ENCODE data around the gene MED1. TPM values are rescaled to one million over a fixed set of nuclear protein-coding genes. Genes with fewer than 3 reads are reported as not detected.

The MED1 gene
- total and polyA plus RNA-seq, 2 donors from 2014 or later = 7.1 to 34.6 TPM

GRCh38 chr17:39401412-39402243 is 49.4 kb downstream of the MED1 start, which contains the start of gene FBXL20:
Gene FBXL20 (minus strand): TSS chr17:39401626. CDS start chr17:39401402, 224 bp downstream.
- FAIRE-seq (no peak), DNase-seq (peak; percentile 95 to 98 (median 96))
- peak within 1 kb of the TSS; percentile 78 to 84 for H3K27ac ChIP-seq (ENCODE audit: low read depth in 2 of 2, low read length in 2 of 2)
- H3K4me1 ChIP-seq (ENCODE audit: control insufficient read depth in 2 of 3, insufficient read depth in 2 of 3, low read depth in 1 of 3, low read length in 3 of 3) = peaks cover 0 to 13% (median 6%) of the 10 kb centered on the region in 3 donors
- no peaks in the 10 kb centered on the region for H3K27me3 ChIP-seq (ENCODE audit: control insufficient read depth, insufficient read depth, low read length)
- H3K9ac ChIP-seq (ENCODE audit: low read length in 3 of 3) = peak within 1 kb of the TSS; percentile 69 to 86 (median 78)
- H3K9me3 ChIP-seq (ENCODE audit: control insufficient read depth in 2 of 3, insufficient read depth in 1 of 3, low read length in 3 of 3) = no peaks in the 10 kb centered on the region
- no peaks in the 10 kb centered on the region for H3K36me3 ChIP-seq (ENCODE audit: control insufficient read depth in 2 of 3, insufficient read depth in 3 of 3, low read length in 3 of 3)
- TF ChIP-seq CTCF (IDR thresholded peaks at IDR 0.05; ENCODE audit: borderline replicate concordance, extremely low read depth, insufficient read depth) = no peak
- H3K4me3 ChIP-seq (ENCODE audit: low read length in 3 of 3) = peak within 1 kb of the TSS; percentile 80 to 89 (median 87)
- intact Hi-C loops (cut with DNase I) = no loop called here

- no peaks in the 10 kb centered on the region for H3K36me3 ChIP-seq (ENCODE audit: control insufficient read depth in 2 of 3, insufficient read depth in 3 of 3, low read length in 3 of 3)
- H3K4me3 ChIP-seq (ENCODE audit: low read length in 3 of 3) = peak overlapping the region; percentile 75 to 89 (median 87)
- H3K4me1 ChIP-seq (ENCODE audit: control insufficient read depth in 2 of 3, insufficient read depth in 2 of 3, low read depth in 1 of 3, low read length in 3 of 3) = peaks cover 0 to 13% (median 6%) of the 10 kb centered on the region in 3 donors
- TF ChIP-seq CTCF (IDR thresholded peaks at IDR 0.05; ENCODE audit: borderline replicate concordance, extremely low read depth, insufficient read depth) = no peak
- no peaks in the 10 kb centered on the region for H3K27me3 ChIP-seq (ENCODE audit: control insufficient read depth, insufficient read depth, low read length)
- peak in 3 of 5 donors; percentile 43 to 81 (median 46) for DNase-seq
- H3K9ac ChIP-seq (ENCODE audit: low read length in 3 of 3) = peak overlapping the region; percentile 47 to 86 (median 78)
- FAIRE-seq = no peak
- H3K9me3 ChIP-seq (ENCODE audit: control insufficient read depth in 2 of 3, insufficient read depth in 1 of 3, low read length in 3 of 3) = no peaks in the 10 kb centered on the region
- intact Hi-C loops (cut with DNase I) = no loop called here
- H3K27ac ChIP-seq (ENCODE audit: low read depth in 2 of 2, low read length in 2 of 2) = peak overlapping the region; percentile 45 to 76
These were observed 50.3 kb downstream of the MED1 start for GRCh38 chr17:39400547-39401411.

- peak overlapping the region in 2 of 3 donors; percentile 75 to 89 for H3K4me3 ChIP-seq (ENCODE audit: low read length in 3 of 3)
These were observed 51.3 kb downstream of the MED1 start for GRCh38 chr17:39399791-39400190.

More at GRCh38 chr17:39399791-39400190, 51.3 kb downstream of the MED1 start:
- Histone ChIP-seq H3K4me1 (ENCODE audit: control insufficient read depth in 2 of 3, insufficient read depth in 2 of 3, low read depth in 1 of 3, low read length in 3 of 3) (peaks cover 0 to 13% (median 6%) of the 10 kb centered on the region in 3 donors), H3K27ac (ENCODE audit: low read depth in 2 of 2, low read length in 2 of 2) (no peak overlapping the region), H3K9me3 (ENCODE audit: control insufficient read depth in 2 of 3, insufficient read depth in 1 of 3, low read length in 3 of 3) (no peaks in the 10 kb centered on the region), H3K9ac (ENCODE audit: low read length in 3 of 3) (no peak overlapping the region), H3K27me3 (ENCODE audit: control insufficient read depth, insufficient read depth, low read length) (no peaks in the 10 kb centered on the region), H3K36me3 (ENCODE audit: control insufficient read depth in 2 of 3, insufficient read depth in 3 of 3, low read length in 3 of 3) (no peaks in the 10 kb centered on the region)
- DNase-seq (peak in 1 of 5 donors; percentile 1), FAIRE-seq (no peak)
- intact Hi-C loops (cut with DNase I) = no loop called here
- TF ChIP-seq CTCF (IDR thresholded peaks at IDR 0.05; ENCODE audit: borderline replicate concordance, extremely low read depth, insufficient read depth) = no peak
